SK-N-SH (cell line): ENCODE results near the gene SETD7. TPM values are rescaled to one million over a fixed set of nuclear protein-coding genes. Genes with fewer than 3 reads are reported as not detected.

ENCODE experiments used
- CTCF ChIA-PET: fragments of 300-600, 350-600 bp; formaldehyde crosslinking; extraction: SDS; loops from one replicate; lab custom pipeline; 2021; lab: Yijun Ruan, JAX
- POLR2A ChIA-PET: fragments of 350-600 bp; sonication (Branson Sonifier 250); formaldehyde crosslinking; extraction: SDS; loops from one replicate; lab custom pipeline; 2020; ENCODE audit warnings: antibody characterized with exemption, inconsistent platforms; lab: Yijun Ruan, JAX
- DNase-seq: peaks from one replicate; pipeline ENCODE4 v3.0.0; 2012
- H2AFZ ChIP-seq: fragments of 200-600 bp; sonication (generic); 2 replicates; pipeline ENCODE4 v1.8.1; 2016; ENCODE audit warnings: antibody characterized with exemption, mild to moderate bottlenecking, low read depth
- H3F3A ChIP-seq: fragments of 200-600 bp; sonication (generic); replicated peaks from 2 replicates; pipeline ENCODE3; 2016; ENCODE audit warnings: antibody characterized with exemption, mild to moderate bottlenecking; ENCODE audit not compliant: insufficient read depth
- H3K27ac ChIP-seq, 2 experiments: fragments of 200-500 bp in 1 of 2; fragments of 200-600 bp in 1 of 2; sonication (Bioruptor generic) in 1 of 2; sonication (generic), shearing (Covaris generic) in 1 of 2; 2 replicates each; pipeline versions ENCODE4 v1.5.1 to v1.6.1; 2014 to 2016; ENCODE audit warnings: low read depth in 2 of 2, inconsistent platforms in 1 of 2, low read length in 1 of 2, mild to moderate bottlenecking in 1 of 2, mixed read lengths in 1 of 2
- H3K27me3 ChIP-seq: fragments of 200-600 bp; sonication (generic), shearing (Covaris generic); 2 replicates; pipeline ENCODE4 v1.6.1; 2016; ENCODE audit warnings: mixed run types; ENCODE audit not compliant: insufficient read depth
- H3K36me3 ChIP-seq, 2 experiments: fragments of 200-500 bp in 1 of 2; fragments of 200-600 bp in 1 of 2; sonication (Bioruptor generic) in 1 of 2; sonication (generic) in 1 of 2; replicated peaks in 1 of 2; 2 replicates each; pipeline versions ENCODE3 to v1.5.1; 2014 to 2016; ENCODE audit warnings: low read length in 1 of 2, mild to moderate bottlenecking in 1 of 2; ENCODE audit not compliant: insufficient read depth in 2 of 2, control insufficient read depth in 1 of 2
- H3K4me1 ChIP-seq, 2 experiments: fragments of 200-500 bp in 1 of 2; fragments of 200-600 bp in 1 of 2; sonication (Bioruptor generic) in 1 of 2; sonication (generic), shearing (Covaris generic) in 1 of 2; 2 replicates each; pipeline versions ENCODE4 v1.5.1 to v1.6.1; 2014 to 2016; ENCODE audit warnings: low read depth in 1 of 2, low read length in 1 of 2, mixed run types in 1 of 2; ENCODE audit not compliant: insufficient read depth in 2 of 2, control insufficient read depth in 1 of 2
- H3K4me2 ChIP-seq: fragments of 200-600 bp; sonication (generic), shearing (Covaris generic); 2 replicates; pipeline ENCODE4 v1.6.1; 2017; ENCODE audit warnings: mixed run types
- H3K4me3 ChIP-seq, 2 experiments: fragments of 200-500 bp in 1 of 2; fragments of 200-600 bp in 1 of 2; sonication (Bioruptor generic) in 1 of 2; sonication (generic), shearing (Covaris generic) in 1 of 2; 2 replicates each; pipeline versions ENCODE4 v1.5.1 to v1.8.1; 2014 to 2016; ENCODE audit warnings: low read depth in 2 of 2, inconsistent platforms in 1 of 2, low read length in 1 of 2, mild to moderate bottlenecking in 1 of 2, mixed read lengths in 1 of 2, moderate library complexity in 1 of 2
- H3K79me2 ChIP-seq: fragments of 200-600 bp; sonication (generic); 2 replicates; pipeline ENCODE4 v1.8.1; 2017; ENCODE audit warnings: mild to moderate bottlenecking; ENCODE audit not compliant: insufficient read depth
- H3K9ac ChIP-seq: fragments of 200-600 bp; sonication (generic); 2 replicates; pipeline ENCODE4 v1.6.1; 2017; ENCODE audit warnings: mixed run types
- H3K9me2 ChIP-seq: fragments of 200-600 bp; sonication (generic); 2 replicates; pipeline ENCODE4 v1.6.1; 2017; ENCODE audit warnings: mixed run types
- H3K9me3 ChIP-seq: fragments of 200-600 bp; sonication (generic); 2 replicates; pipeline ENCODE4 v1.6.1; 2017; ENCODE audit warnings: mixed run types, mild to moderate bottlenecking, moderate library complexity
- H4K20me1 ChIP-seq: fragments of 200-600 bp; sonication (generic); 2 replicates; pipeline ENCODE4 v1.6.1; 2017; ENCODE audit warnings: mild to moderate bottlenecking, mixed run types; ENCODE audit not compliant: insufficient read depth
- CTCF ChIP-seq: fragments of 200-600 bp; sonication (generic); IDR thresholded peaks from 2 replicates; pipeline ENCODE4 v1.6.1; 2017; ENCODE audit warnings: antibody characterized with exemption, mild to moderate bottlenecking, moderate library complexity
- EP300 ChIP-seq, 2 experiments: IDR thresholded peaks; 2 replicates each; pipeline versions ENCODE4 v1.4.0 to v1.6.1; 2012; ENCODE audit warnings: borderline replicate concordance in 1 of 2, low read depth in 1 of 2, low read length in 1 of 2
- EZH2phosphoT487 ChIP-seq: fragments of 200-600 bp; sonication (generic); IDR thresholded peaks from 2 replicates; pipeline ENCODE4 v1.6.1; 2017; ENCODE audit warnings: low read depth, mixed run types, mild to moderate bottlenecking, antibody characterized with exemption, moderate library complexity, borderline replicate concordance
- FOXJ3 ChIP-seq: sonication (generic); formaldehyde crosslinking; IDR thresholded peaks from 2 replicates; pipeline ENCODE4 v1.5.1; 2020; ENCODE audit warnings: mild to moderate bottlenecking, missing genetic modification reagents
- GABPA ChIP-seq: IDR thresholded peaks from 2 replicates; pipeline ENCODE4 v1.4.0; 2012; ENCODE audit warnings: low read depth, mild to moderate bottlenecking
- GATA2 ChIP-seq: sonication (generic); formaldehyde crosslinking; IDR thresholded peaks from 2 replicates; pipeline ENCODE4 v1.5.0; 2020; ENCODE audit warnings: mild to moderate bottlenecking, missing genetic modification reagents
- IRF3 ChIP-seq: fragments of 150-350 bp; IDR thresholded peaks from 2 replicates; pipeline ENCODE4 v1.6.1; 2016; ENCODE audit warnings: mild to moderate bottlenecking, low read depth, low read length
- MAX ChIP-seq: IDR thresholded peaks from 2 replicates; pipeline ENCODE4 v1.4.0; 2012; ENCODE audit warnings: low read depth
- POLR2AphosphoS5 ChIP-seq: IDR thresholded peaks from 2 replicates; pipeline ENCODE4 v1.6.1; 2012; ENCODE audit warnings: low read depth, low read length
- RCOR1 ChIP-seq: fragments of 150-350 bp; IDR thresholded peaks from 2 replicates; pipeline ENCODE4 v1.6.1; 2017; ENCODE audit warnings: antibody characterized with exemption, low read length
- TCF12 ChIP-seq: IDR thresholded peaks from 2 replicates; pipeline ENCODE4 v1.4.0; 2012
- YY1 ChIP-seq: IDR thresholded peaks from 2 replicates; pipeline ENCODE4 v1.4.0; 2012; ENCODE audit warnings: low read depth, mild to moderate bottlenecking
- ZBTB33 ChIP-seq: IDR thresholded peaks from 2 replicates; pipeline ENCODE4 v1.4.0; 2012; ENCODE audit warnings: low read depth, borderline replicate concordance
- WGBS: methylation state at CpG from one replicate; pipeline ENCODE4 v1.1.6; 2017; ENCODE audit warnings: low lambda C conversion rate; 5-methylcytosine and 5-hydroxymethylcytosine counted together
- polyA plus RNA-seq, 3 experiments: library from polyadenylated mRNA; depleted of rRNA; stranded (reverse); fragments of >200 nt; gene quantifications; 2 replicates each; pipeline ENCODE4 v1.2.3, GENCODE V29; 2012

SETD7 gene
- polyA plus RNA-seq, 1 of the 3 experiments (the other 2 are of a cell fraction), result 5.0 TPM

GRCh38 chr4:139562067-139562684 lies 6.2 kb upstream of the SETD7 start:
- Histone ChIP-seq H2AFZ (no peak overlapping the region), H3K27ac (no peak overlapping the region), H3K36me3 (no peaks in the 10 kb centered on the region), H3K4me1 (peaks cover 4 to 15% of the 10 kb centered on the region in 2 experiments; a peak in 2 of 4 replicates), H3K9me2 (no peaks in the 10 kb centered on the region), H3K79me2 (no peaks in the 10 kb centered on the region), H3K27me3 (no peaks in the 10 kb centered on the region; the same call in 1 of the 2 replicates), H3K9me3 (no peaks in the 10 kb centered on the region), H3F3A (peaks cover 3% of the 10 kb centered on the region), H3K9ac (no peak overlapping the region), H3K4me2 (no peak overlapping the region), H3K4me3 (no peak overlapping the region), H4K20me1 (no peaks in the 10 kb centered on the region)
- 73% methylated on average over 3 of the region's 3 CpGs for WGBS
- TF ChIP-seq EP300 (IDR thresholded peaks at IDR 0.05; ENCODE audit: borderline replicate concordance in 1 of 2, low read depth in 1 of 2, low read length in 1 of 2), result no peak
- no peak for TF ChIP-seq TCF12
- CTCF ChIA-PET, result interaction anchor here (0.6 kb wide), 1 partner anchor 42 kb away, joined by 3 read pairs; no protein-coding TSS in a partner anchor
- POLR2A ChIA-PET, result no interaction called here
- no peak for DNase-seq

GRCh38 chr4:139560406-139561104 lies 4.5 kb upstream of the SETD7 start:
- Histone ChIP-seq H3K27me3 (no peaks in the 10 kb centered on the region; the same call in 1 of the 2 replicates), H2AFZ (no peak overlapping the region), H3K4me3 (no peak overlapping the region), H3K27ac (no peak overlapping the region), H3K4me2 (no peak overlapping the region), H4K20me1 (no peaks in the 10 kb centered on the region), H3K9ac (no peak overlapping the region), H3K4me1 (peaks cover 4 to 16% of the 10 kb centered on the region in 2 experiments; a peak in 2 of 4 replicates), H3K9me3 (no peaks in the 10 kb centered on the region), H3K79me2 (no peaks in the 10 kb centered on the region; the same call in 1 of the 2 replicates), H3K36me3 (no peaks in the 10 kb centered on the region), H3K9me2 (no peaks in the 10 kb centered on the region), H3F3A (peaks cover 7% of the 10 kb centered on the region)
- no peak for TF ChIP-seq MAX
- no peak for TF ChIP-seq ZBTB33
- no peak for DNase-seq
- CTCF ChIA-PET, result interaction anchor here (1.4 to 2.4 kb wide), 2 partner anchors 30 to 66 kb away, joined by 3 to 6 read pairs; no protein-coding TSS in a partner anchor
- WGBS, result 62% methylated on average over 6 of the region's 6 CpGs
- POLR2A ChIA-PET, result no interaction called here

- H3K36me3 ChIP-seq, result no peaks in the 10 kb centered on the region
- H3K9me3 ChIP-seq, result no peaks in the 10 kb centered on the region
- peaks cover 6% of the 10 kb centered on the region for H3K79me2 ChIP-seq
- H3K9me2 ChIP-seq, result no peaks in the 10 kb centered on the region
- no peak overlapping the region for H3K4me3 ChIP-seq
- no peak overlapping the region for H3K27ac ChIP-seq
- no peaks in the 10 kb centered on the region; the same call in 1 of the 2 replicates for H3K27me3 ChIP-seq
- no peak overlapping the region for H3K9ac ChIP-seq
- H3F3A ChIP-seq, result peaks cover 7% of the 10 kb centered on the region
- POLR2A ChIA-PET, result no interaction called here
- no peak overlapping the region for H2AFZ ChIP-seq
- CTCF ChIA-PET, result interaction anchor here (1.4 to 2.4 kb wide), 2 partner anchors 29 to 65 kb away, joined by 3 to 6 read pairs; no protein-coding TSS in a partner anchor
- 98% methylated on average over 4 of the region's 6 CpGs for WGBS
- H3K4me1 ChIP-seq, result peaks cover 4 to 18% of the 10 kb centered on the region in 2 experiments; a peak in 3 of 4 replicates
- no peaks in the 10 kb centered on the region for H4K20me1 ChIP-seq
- DNase-seq, result peak; percentile 38
- no peak overlapping the region for H3K4me2 ChIP-seq
- TF ChIP-seq CTCF (no peak), YY1 (no peak), FOXJ3 (CRISPR knock-in tag) (no peak), RCOR1 (no peak), GABPA (no peak), GATA2 (CRISPR knock-in tag) (no peak), TCF12 (no peak), EZH2phosphoT487 (no peak), POLR2AphosphoS5 (no peak), IRF3 (no peak)
Measured at GRCh38 chr4:139559687-139560086, 3.7 kb upstream of the SETD7 start.
